T-helper 1 cell treated with Interleukin-12 subunit alpha and Interleukin-12 subunit beta and Interleukin-4 antibody, amounts not matched to agents 30 ng/mL and 1 ng/mL, for 36 hours (primary cell): ENCODE data around the gene PPOX. TPM values are rescaled to one million over a fixed set of nuclear protein-coding genes. Genes with fewer than 3 reads are reported as not detected.

ENCODE experiments used
- intact Hi-C: fragments of 100-400 bp; cut with micrococcal nuclease; formaldehyde crosslinking; loops from one replicate; pipeline ENCODE4 v1.15.1; 2024
- total RNA-seq: library from RNA; stranded (reverse); gene quantifications from 2 replicates; pipeline ENCODE4 v1.2.3, GENCODE V29; 2022

PPOX gene
- total RNA-seq, 1 donor from 2014 or later, result 30.7 TPM

GRCh38 chr1:161196111-161196510 lies 29.9 kb downstream of the PPOX start:
- intact Hi-C loops, result no loop called here

GRCh38 chr1:161196521-161197451 lies 30.6 kb downstream of the PPOX start:
- intact Hi-C loops, result no loop called here

- intact Hi-C loops, result no loop called here
Measured at GRCh38 chr1:161197560-161198193, 31.5 kb downstream of the PPOX start.

GRCh38 chr1:161198194-161198896 lies 32.1 kb downstream of the PPOX start:
- intact Hi-C loops, result no loop called here

GRCh38 chr1:161198897-161199431 lies 32.7 kb downstream of the PPOX start, which contains the start of gene ADAMTS4:
Gene ADAMTS4, minus strand, starts transcription at chr1:161199054. Its CDS starts 427 bp downstream, at chr1:161198627.
- intact Hi-C loops, result no loop called here

GRCh38 chr1:161199506-161200139 lies 33.4 kb downstream of the PPOX start:
- intact Hi-C loops, result no loop called here

GRCh38 chr1:161200421-161200991 lies 34.3 kb downstream of the PPOX start:
- intact Hi-C loops, result no loop called here

GRCh38 chr1:161200992-161201835 lies 35.0 kb downstream of the PPOX start:
- intact Hi-C loops, result no loop called here

GRCh38 chr1:161201836-161202712 lies 35.8 kb downstream of the PPOX start, which contains the start of gene NDUFS2:
Gene NDUFS2, plus strand, starts transcription at chr1:161202367. Its CDS starts 19 bp downstream, at chr1:161202386.
- intact Hi-C loops, result loop anchor here (1.0 kb wide), 10 partner anchors 10 to 157 kb away; partner anchors contain the start of genes DEDD, PPOX, SDHC and UFC1

- intact Hi-C loops, result no loop called here
Measured at GRCh38 chr1:161206411-161207140, 40.4 kb downstream of the PPOX start.

- intact Hi-C loops, result no loop called here
Measured at GRCh38 chr1:161207173-161207572, 40.9 kb downstream of the PPOX start.

- intact Hi-C loops, result loop anchor here (1.0 to 2.0 kb wide), 2 partner anchors 15 to 17 kb away; no protein-coding TSS in a partner anchor
Measured at GRCh38 chr1:161209790-161210409, 43.7 kb downstream of the PPOX start.

- intact Hi-C loops, result no loop called here
Measured at GRCh38 chr1:161214369-161214768, 48.1 kb downstream of the PPOX start.

GRCh38 chr1:161215076-161215475 lies 48.9 kb downstream of the PPOX start, which contains the start of gene FCER1G:
Gene FCER1G, plus strand, starts transcription at chr1:161215295. Its CDS starts 27 bp downstream, at chr1:161215322.
- intact Hi-C loops, result no loop called here

- intact Hi-C loops, result no loop called here
Measured at GRCh38 chr1:161216945-161217712, 50.9 kb downstream of the PPOX start.

- intact Hi-C loops, result no loop called here
Measured at GRCh38 chr1:161217831-161218230, 51.6 kb downstream of the PPOX start.
